ENCODE measurements around the gene ZFYVE26.

- no peak for TF ChIP-seq ZFP3 (tag by site-specific recombination; IDR thresholded peaks at IDR 0.05; ENCODE audit: low read depth)
- no peak for TF ChIP-seq ZNF558 (tag by site-specific recombination; IDR thresholded peaks at IDR 0.05)
- TF ChIP-seq ZNF843 (tag by site-specific recombination; IDR thresholded peaks at IDR 0.05), result no peak
- TF ChIP-seq REST (tag by site-specific recombination; IDR thresholded peaks at IDR 0.05), result no peak
- no peak for TF ChIP-seq ZBTB17 (tag by site-specific recombination; IDR thresholded peaks at IDR 0.05)
- TF ChIP-seq ZNF707 (tag by site-specific recombination; IDR thresholded peaks at IDR 0.05), result no peak
These were observed 28.7 kb downstream of the ZFYVE26 start for GRCh38 chr14:67787673-67788072.
